Activated naive CD4-positive, alpha-beta T cell treated with anti-CD3 and anti-CD28 coated beads, Interleukin-2, amount 10 ng/mL, durations not matched to agents 7 days and 5 days (primary cell): ENCODE data around the gene STEAP1B.
"Not testable (repeated sequence)": the region's sequence is repeated elsewhere in the genome, so short reads cannot be mapped to it uniquely, and the experiment has no call there.

Experiments
- CTCF ChIA-PET: fragments of 350-600 bp; sonication (Branson Sonifier 250); formaldehyde crosslinking; loops from one replicate; lab custom pipeline; 2021; ENCODE audit warnings: antibody characterized with exemption; lab: Charles Lee
- DNase-seq: peaks from one replicate; pipeline ENCODE4 v3.0.0-alpha.2; 2020
- H3K27ac Mint-ChIP-seq: one replicate; pipeline ENCODE4 v1.8.0; 2021; ENCODE audit warnings: mild to moderate bottlenecking, moderate library complexity, mixed read lengths
- H3K27me3 Mint-ChIP-seq: one replicate; pipeline ENCODE4 v1.8.0; 2021; ENCODE audit warnings: mild to moderate bottlenecking, mixed read lengths
- H3K36me3 Mint-ChIP-seq: one replicate; pipeline ENCODE4 v1.8.0; 2021; ENCODE audit warnings: mixed read lengths
- H3K4me1 Mint-ChIP-seq: one replicate; pipeline ENCODE4 v1.8.0; 2021; ENCODE audit warnings: mixed read lengths
- H3K4me3 Mint-ChIP-seq: one replicate; pipeline ENCODE4 v1.8.0; 2021; ENCODE audit warnings: mild to moderate bottlenecking, moderate library complexity, mixed read lengths
- H3K9me3 Mint-ChIP-seq: one replicate; pipeline ENCODE4 v1.8.0; 2021; ENCODE audit warnings: mixed read lengths

STEAP1B gene

DNA sequence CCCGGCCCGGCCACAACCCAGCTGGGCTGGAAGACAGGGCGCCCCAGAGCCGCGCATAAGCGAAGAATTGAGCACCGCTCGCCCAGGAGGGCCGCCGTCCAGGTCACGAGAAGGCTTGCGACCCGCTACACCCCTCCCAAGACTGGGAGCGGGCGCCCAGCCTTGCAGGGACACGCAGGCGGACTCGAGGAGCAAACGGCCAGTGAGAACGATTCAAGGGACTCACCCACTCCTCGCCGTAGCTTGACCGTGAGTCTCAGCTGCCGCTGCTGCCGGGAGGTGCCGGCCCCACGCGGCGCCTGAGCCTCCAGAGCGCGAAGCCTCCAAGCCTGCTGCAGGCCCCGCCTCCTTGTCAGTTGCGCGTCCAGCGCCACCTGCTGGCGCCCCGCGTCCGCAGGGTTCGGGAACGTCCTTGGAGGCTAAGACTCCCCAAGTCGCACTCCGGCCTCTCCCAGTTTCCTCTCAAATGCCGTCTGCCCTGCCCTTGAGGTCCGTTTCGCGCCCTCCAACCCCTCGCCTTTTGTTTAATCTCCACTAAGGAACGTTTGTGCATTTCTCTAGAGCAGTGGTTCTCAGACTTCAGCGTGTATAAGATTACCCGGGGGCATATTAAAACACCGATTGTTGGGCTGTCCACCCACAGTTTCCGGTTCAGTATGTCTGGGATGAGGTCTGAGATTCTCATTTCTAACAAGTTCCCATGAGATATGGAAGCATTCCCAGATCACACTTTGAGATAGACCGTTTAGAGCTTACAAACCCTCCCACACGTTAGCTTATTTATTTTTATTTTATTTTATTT, at the start of gene STEAP1B:
TSS of gene STEAP1B (minus strand) at position 301 of the 802 bp plus-strand sequence. CDS start 5,333 bp downstream, outside the sequence.
- not testable (repeated sequence) for H3K27ac Mint-ChIP-seq, H3K9me3 Mint-ChIP-seq, H3K4me1 Mint-ChIP-seq, H3K36me3 Mint-ChIP-seq, H3K4me3 Mint-ChIP-seq
- CTCF ChIA-PET = interaction anchor here (0.6 to 2.0 kb wide), 3 partner anchors 390 to 396 kb away, joined by 3 to 10 read pairs (median 3); no protein-coding TSS in a partner anchor
- DNase-seq = peak; percentile 89
- peaks cover 27% of the 10 kb centered on the region for H3K27me3 Mint-ChIP-seq

DNA sequence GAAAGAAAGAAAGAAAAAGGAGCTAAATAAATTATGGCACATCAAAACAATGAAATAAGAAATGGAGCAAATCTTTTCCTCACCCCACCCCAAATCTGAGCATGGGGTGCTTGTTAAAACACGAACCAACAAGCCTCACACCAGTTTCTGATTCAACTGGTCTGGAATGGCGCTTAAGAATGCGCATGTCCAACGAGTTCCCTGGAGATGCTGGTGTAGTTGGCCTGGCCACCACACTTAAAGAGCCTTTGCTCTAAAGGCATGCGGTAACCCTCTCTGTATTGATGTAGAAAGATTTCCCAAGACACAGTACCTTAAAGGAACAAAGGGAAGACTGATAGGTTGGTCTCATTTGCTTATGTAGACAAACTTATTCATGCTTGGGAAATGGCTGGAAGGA, 49.1 kb upstream of the STEAP1B start:
- Mint-ChIP-seq H3K27me3 (peaks cover 81% of the 10 kb centered on the region), H3K9me3 (no peaks in the 10 kb centered on the region), H3K36me3 (no peaks in the 10 kb centered on the region), H3K4me1 (peaks cover 14% of the 10 kb centered on the region), H3K27ac (no peak overlapping the region), H3K4me3 (no peak overlapping the region)
- DNase-seq = no peak
- CTCF ChIA-PET = interaction anchor here (1.0 kb wide), 1 partner anchor 12 kb away, joined by 4 read pairs; no protein-coding TSS in a partner anchor

- H3K4me1 Mint-ChIP-seq = peaks cover 14% of the 10 kb centered on the region
- CTCF ChIA-PET = interaction anchor here (1.0 kb wide), 1 partner anchor 12 kb away, joined by 4 read pairs; no protein-coding TSS in a partner anchor
- H3K27ac Mint-ChIP-seq = no peak overlapping the region
- no peak overlapping the region for H3K4me3 Mint-ChIP-seq
- DNase-seq = no peak
- peaks cover 74% of the 10 kb centered on the region for H3K27me3 Mint-ChIP-seq
- no peaks in the 10 kb centered on the region for H3K9me3 Mint-ChIP-seq
- H3K36me3 Mint-ChIP-seq = no peaks in the 10 kb centered on the region
Measured at GRCh38 chr7:22548313-22548712, 48.3 kb upstream of the STEAP1B start.

DNA sequence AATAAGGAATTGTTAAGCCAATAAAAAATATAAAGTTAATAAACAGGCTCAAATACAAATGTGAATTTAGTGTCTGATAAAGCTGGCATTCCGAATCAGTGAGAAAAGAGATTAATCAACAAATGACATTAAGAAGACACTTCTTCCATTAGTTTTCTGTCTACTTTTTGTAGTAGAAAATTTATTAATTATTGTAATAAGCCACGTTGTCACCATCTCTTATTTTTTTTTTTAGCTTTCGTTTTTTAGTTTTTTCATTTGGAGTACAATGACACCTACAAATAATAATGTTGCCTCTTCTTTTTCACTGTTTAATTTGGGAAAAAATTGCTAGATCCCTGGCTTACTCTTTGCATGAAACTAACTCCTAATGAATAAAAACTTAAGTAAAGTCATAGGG, 46.8 kb upstream of the STEAP1B start:
- H3K9me3 Mint-ChIP-seq = no peaks in the 10 kb centered on the region
- H3K36me3 Mint-ChIP-seq = no peaks in the 10 kb centered on the region
- no peak for DNase-seq
- no peak overlapping the region for H3K4me3 Mint-ChIP-seq
- H3K27ac Mint-ChIP-seq = no peak overlapping the region
- H3K4me1 Mint-ChIP-seq = peaks cover 14% of the 10 kb centered on the region
- CTCF ChIA-PET = no interaction called here
- H3K27me3 Mint-ChIP-seq = peaks cover 70% of the 10 kb centered on the region

GRCh38 chr7:22545529-22545928, 45.5 kb upstream of the STEAP1B start:
- H3K9me3 Mint-ChIP-seq = no peaks in the 10 kb centered on the region
- CTCF ChIA-PET = no interaction called here
- H3K4me3 Mint-ChIP-seq = no peak overlapping the region
- no peak overlapping the region for H3K27ac Mint-ChIP-seq
- peaks cover 17% of the 10 kb centered on the region for H3K4me1 Mint-ChIP-seq
- DNase-seq = no peak
- no peaks in the 10 kb centered on the region for H3K36me3 Mint-ChIP-seq
- peaks cover 63% of the 10 kb centered on the region for H3K27me3 Mint-ChIP-seq

- Mint-ChIP-seq H3K27ac (no peak overlapping the region), H3K36me3 (no peaks in the 10 kb centered on the region), H3K4me3 (no peak overlapping the region), H3K4me1 (peaks cover 8% of the 10 kb centered on the region), H3K9me3 (no peaks in the 10 kb centered on the region), H3K27me3 (peaks cover 50% of the 10 kb centered on the region)
- no peak for DNase-seq
- CTCF ChIA-PET = interaction anchor here (0.7 to 1.0 kb wide), 2 partner anchors 9 to 11 kb away, joined by 3 to 4 read pairs; no protein-coding TSS in a partner anchor
Measured at GRCh38 chr7:22544245-22544644, 44.3 kb upstream of the STEAP1B start.

DNA sequence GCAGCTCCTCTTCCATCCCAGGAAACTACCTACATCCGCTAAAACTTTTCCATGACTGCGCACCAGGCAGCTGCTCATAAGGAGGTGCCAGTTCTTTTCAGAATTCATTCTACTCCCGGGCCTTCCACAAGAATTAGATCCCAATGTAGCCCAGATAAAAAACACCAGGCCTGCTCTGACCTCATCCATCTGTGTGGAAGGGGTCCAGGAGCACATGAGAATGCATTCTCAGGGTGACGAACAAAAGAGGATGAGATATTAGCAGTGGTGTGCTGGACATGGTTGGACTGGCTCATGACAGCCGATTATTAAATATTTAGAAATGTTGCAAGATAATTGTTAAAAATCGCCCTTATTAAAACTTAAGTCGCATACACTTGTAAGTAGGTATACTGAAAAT, 43.2 kb upstream of the STEAP1B start:
- Mint-ChIP-seq H3K4me3 (no peak overlapping the region), H3K27me3 (peaks cover 43% of the 10 kb centered on the region), H3K4me1 (peaks cover 4% of the 10 kb centered on the region), H3K36me3 (no peaks in the 10 kb centered on the region), H3K9me3 (no peaks in the 10 kb centered on the region), H3K27ac (no peak overlapping the region)
- no peak for DNase-seq
- CTCF ChIA-PET = interaction anchor here (1.0 kb wide), 2 partner anchors 12 to 190 kb away, joined by 3 read pairs; no protein-coding TSS in a partner anchor

DNA sequence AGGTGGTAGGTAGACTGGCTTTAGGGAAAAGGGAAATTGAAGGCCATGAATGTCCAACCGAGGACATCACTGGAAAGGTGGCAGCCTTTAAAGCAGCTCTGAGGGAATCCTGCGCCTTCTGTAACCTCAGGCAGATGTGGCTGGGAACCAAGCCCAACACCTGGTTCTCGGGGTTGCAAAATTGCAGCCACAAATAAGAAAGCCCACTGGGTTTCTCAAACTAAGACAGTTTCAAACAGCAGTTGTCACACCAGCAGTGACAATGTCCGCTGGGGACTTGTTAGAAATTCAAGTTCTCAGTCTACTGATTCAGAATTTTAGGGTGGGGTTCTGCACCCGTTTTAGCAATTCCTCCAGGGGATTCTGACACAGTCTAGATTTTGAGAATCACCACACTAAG, 42.7 kb upstream of the STEAP1B start:
- CTCF ChIA-PET = interaction anchor here (1.0 kb wide), 1 partner anchor 190 kb away, joined by 3 read pairs; no protein-coding TSS in a partner anchor
- Mint-ChIP-seq H3K36me3 (no peaks in the 10 kb centered on the region), H3K27me3 (peaks cover 42% of the 10 kb centered on the region), H3K9me3 (no peaks in the 10 kb centered on the region), H3K4me1 (peaks cover 4% of the 10 kb centered on the region), H3K4me3 (no peak overlapping the region), H3K27ac (no peak overlapping the region)
- DNase-seq = no peak

GRCh38 chr7:22542254-22542653, 42.3 kb upstream of the STEAP1B start:
- Mint-ChIP-seq H3K36me3 (no peaks in the 10 kb centered on the region), H3K4me3 (no peak overlapping the region), H3K9me3 (no peaks in the 10 kb centered on the region), H3K27ac (no peak overlapping the region), H3K4me1 (peaks cover 4% of the 10 kb centered on the region), H3K27me3 (peaks cover 46% of the 10 kb centered on the region)
- CTCF ChIA-PET = interaction anchor here (0.7 kb wide), 1 partner anchor 189 kb away, joined by 3 read pairs; no protein-coding TSS in a partner anchor
- no peak for DNase-seq

- Mint-ChIP-seq H3K4me3 (no peak overlapping the region), H3K27ac (no peak overlapping the region), H3K27me3 (peaks cover 45% of the 10 kb centered on the region), H3K4me1 (peaks cover 4% of the 10 kb centered on the region), H3K36me3 (no peaks in the 10 kb centered on the region), H3K9me3 (no peaks in the 10 kb centered on the region)
- CTCF ChIA-PET = interaction anchor here (0.7 kb wide), 1 partner anchor 190 kb away, joined by 3 read pairs; no protein-coding TSS in a partner anchor
- no peak for DNase-seq
Measured at GRCh38 chr7:22541789-22542188, 41.8 kb upstream of the STEAP1B start.

- H3K4me1 Mint-ChIP-seq, H3K36me3 Mint-ChIP-seq, H3K27ac Mint-ChIP-seq, DNase-seq, H3K9me3 Mint-ChIP-seq, H3K4me3 Mint-ChIP-seq, CTCF ChIA-PET: not testable (repeated sequence)
- H3K27me3 Mint-ChIP-seq = peaks cover 15% of the 10 kb centered on the region
Measured at GRCh38 chr7:22528537-22528936, 28.5 kb upstream of the STEAP1B start.

DNA sequence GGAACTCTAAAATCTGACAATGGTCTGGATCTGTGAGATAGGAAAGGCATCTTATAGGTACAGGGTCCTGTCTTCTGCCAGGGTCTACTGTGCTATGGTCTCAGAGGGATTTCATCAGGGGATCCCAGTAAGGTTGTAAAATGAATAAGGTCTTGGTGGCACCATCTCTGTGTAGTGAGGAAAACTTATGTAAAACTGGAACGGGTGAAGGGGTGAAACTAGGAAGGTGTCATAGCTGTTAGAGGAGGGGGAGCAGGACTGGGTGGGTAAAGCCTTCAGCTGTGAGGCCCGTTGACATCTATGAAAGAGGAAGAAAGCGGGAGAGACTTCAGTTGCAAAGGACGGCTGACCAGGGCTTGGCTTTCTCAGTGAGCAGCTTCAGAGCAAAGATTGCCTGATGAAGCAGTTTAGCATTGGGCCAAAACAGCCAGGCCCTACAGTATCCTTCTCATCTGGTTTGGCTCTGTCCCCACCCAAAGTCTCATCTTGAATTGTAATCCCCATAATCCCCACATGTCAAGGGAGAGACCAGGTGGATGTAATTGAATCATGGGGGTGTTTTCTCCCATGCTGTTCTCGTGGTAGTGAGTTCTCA, 24.5 kb upstream of the STEAP1B start:
- peaks cover 28% of the 10 kb centered on the region for H3K27me3 Mint-ChIP-seq
- H3K4me1 Mint-ChIP-seq, H3K36me3 Mint-ChIP-seq, H3K27ac Mint-ChIP-seq, CTCF ChIA-PET, H3K4me3 Mint-ChIP-seq, H3K9me3 Mint-ChIP-seq, DNase-seq: not testable (repeated sequence)

- DNase-seq = peak; percentile 33
- peaks cover 28% of the 10 kb centered on the region for H3K27me3 Mint-ChIP-seq
- H3K36me3 Mint-ChIP-seq, H3K4me3 Mint-ChIP-seq, H3K27ac Mint-ChIP-seq, CTCF ChIA-PET, H3K4me1 Mint-ChIP-seq, H3K9me3 Mint-ChIP-seq: not testable (repeated sequence)
Measured at GRCh38 chr7:22523478-22524352, 23.7 kb upstream of the STEAP1B start.

DNA sequence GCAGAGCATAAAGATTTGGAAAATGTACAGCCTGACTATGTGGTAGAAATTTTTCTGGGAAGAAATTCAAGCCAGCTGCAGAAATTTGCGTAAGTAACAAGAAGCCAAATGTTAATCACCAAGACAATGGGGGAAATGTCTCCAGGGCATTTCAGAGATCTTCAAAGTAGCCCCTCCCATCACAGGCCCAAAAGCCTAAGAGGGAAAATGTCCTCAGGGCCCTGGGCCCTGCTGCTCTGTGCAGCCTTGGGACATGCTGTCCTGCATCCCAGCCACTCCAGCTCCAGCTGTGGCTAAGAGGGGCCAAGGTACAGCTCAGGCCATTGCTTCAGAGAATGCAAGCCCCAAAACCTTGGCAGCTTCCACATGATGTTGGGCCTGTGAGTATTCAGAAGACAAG, 19.6 kb upstream of the STEAP1B start:
- H3K27ac Mint-ChIP-seq, CTCF ChIA-PET, H3K4me3 Mint-ChIP-seq, H3K9me3 Mint-ChIP-seq, DNase-seq, H3K36me3 Mint-ChIP-seq, H3K4me1 Mint-ChIP-seq: not testable (repeated sequence)
- H3K27me3 Mint-ChIP-seq = peaks cover 23% of the 10 kb centered on the region
